Measurements from ENCODE around the gene CTRL.

DNA sequence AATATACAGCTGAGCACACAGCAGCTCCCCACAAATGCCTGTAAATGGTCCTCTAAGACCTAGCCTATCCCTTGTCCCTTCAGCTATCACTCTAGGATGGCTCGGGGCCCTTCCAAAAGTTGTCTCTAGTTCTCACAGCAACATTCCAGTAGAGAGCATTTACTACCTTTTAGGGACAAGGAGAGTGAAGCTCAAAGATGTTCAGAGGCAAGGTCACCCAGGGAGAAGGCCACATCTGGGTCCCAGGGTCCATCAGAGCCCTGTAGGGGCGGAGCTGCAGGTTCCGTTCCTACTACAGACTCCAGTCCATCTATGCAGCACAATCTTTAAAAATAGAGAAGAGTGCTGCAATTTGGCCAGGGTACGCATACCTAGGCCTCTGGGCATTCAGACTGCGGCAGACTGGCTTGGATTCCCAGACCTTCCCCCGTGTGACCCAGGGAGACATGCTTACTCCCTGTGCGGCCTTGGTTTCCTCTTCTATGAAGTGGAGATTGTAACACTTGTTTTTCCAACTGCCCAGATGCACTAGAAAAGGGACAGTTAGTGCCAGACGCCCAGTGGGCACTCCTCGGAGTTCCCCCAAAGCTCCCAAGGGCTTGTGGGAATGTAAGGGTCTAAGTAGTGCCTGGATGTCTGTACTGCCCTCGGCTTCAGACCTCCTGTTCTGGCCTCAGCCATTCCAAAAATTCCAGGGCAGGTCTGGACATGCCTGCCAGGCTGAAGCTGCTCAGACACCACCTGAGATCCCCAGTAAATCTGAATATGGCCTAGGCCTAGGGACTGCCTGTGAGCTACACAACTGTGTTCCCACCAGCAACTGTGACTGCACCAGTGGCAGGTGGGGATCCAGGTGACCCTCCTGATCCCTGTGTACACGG, 34.2 kb upstream of the CTRL start:
- TF ChIP-seq CTCF (IDR thresholded peaks at IDR 0.05): no peak
- no peak for TF ChIP-seq POLR2AphosphoS5 (IDR thresholded peaks at IDR 0.05; ENCODE audit: low read depth, low read length)
- TF ChIP-seq, protein P1, sequence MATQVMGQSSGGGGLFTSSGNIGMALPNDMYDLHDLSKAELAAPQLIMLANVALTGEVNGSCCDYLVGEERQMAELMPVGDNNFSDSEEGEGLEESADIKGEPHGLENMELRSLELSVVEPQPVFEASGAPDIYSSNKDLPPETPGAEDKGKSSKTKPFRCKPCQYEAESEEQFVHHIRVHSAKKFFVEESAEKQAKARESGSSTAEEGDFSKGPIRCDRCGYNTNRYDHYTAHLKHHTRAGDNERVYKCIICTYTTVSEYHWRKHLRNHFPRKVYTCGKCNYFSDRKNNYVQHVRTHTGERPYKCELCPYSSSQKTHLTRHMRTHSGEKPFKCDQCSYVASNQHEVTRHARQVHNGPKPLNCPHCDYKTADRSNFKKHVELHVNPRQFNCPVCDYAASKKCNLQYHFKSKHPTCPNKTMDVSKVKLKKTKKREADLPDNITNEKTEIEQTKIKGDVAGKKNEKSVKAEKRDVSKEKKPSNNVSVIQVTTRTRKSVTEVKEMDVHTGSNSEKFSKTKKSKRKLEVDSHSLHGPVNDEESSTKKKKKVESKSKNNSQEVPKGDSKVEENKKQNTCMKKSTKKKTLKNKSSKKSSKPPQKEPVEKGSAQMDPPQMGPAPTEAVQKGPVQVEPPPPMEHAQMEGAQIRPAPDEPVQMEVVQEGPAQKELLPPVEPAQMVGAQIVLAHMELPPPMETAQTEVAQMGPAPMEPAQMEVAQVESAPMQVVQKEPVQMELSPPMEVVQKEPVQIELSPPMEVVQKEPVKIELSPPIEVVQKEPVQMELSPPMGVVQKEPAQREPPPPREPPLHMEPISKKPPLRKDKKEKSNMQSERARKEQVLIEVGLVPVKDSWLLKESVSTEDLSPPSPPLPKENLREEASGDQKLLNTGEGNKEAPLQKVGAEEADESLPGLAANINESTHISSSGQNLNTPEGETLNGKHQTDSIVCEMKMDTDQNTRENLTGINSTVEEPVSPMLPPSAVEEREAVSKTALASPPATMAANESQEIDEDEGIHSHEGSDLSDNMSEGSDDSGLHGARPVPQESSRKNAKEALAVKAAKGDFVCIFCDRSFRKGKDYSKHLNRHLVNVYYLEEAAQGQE (IDR thresholded peaks at IDR 0.05; ENCODE audit: insufficient read depth in 1 of 2, low read depth in 2 of 2, low read length in 1 of 2): no peak
- no peak for TF ChIP-seq TCF7L2 (IDR thresholded peaks at IDR 0.05; ENCODE audit: low read depth, low read length)
